OCI-LY1 (cell line): Measurements from ENCODE around the gene SLC31A2.

Experiments
- H2AFZ ChIP-seq: fragments of 200-600 bp; sonication (generic), shearing (Covaris generic); 2 replicates; pipeline ENCODE4 v1.6.0; 2014; ENCODE audit warnings: antibody characterized with exemption, mild to moderate bottlenecking, low read length
- H3F3A ChIP-seq: fragments of 200-600 bp; sonication (generic), shearing (Covaris generic); 2 replicates; pipeline ENCODE4 v1.6.0; 2014; ENCODE audit warnings: mild to moderate bottlenecking, antibody characterized with exemption, low read length, moderate library complexity; ENCODE audit not compliant: insufficient read depth
- H3K27ac ChIP-seq: fragments of 200-600 bp; sonication (generic); 2 replicates; pipeline ENCODE4 v1.5.1; 2014; ENCODE audit warnings: low read length, mixed run types, mild to moderate bottlenecking, low read depth; ENCODE audit not compliant: poor library complexity, severe bottlenecking
- H3K27me3 ChIP-seq: fragments of 200-600 bp; sonication (generic); 2 replicates; pipeline ENCODE4 v1.6.0; 2014; ENCODE audit warnings: antibody characterized with exemption, mild to moderate bottlenecking, low read length, moderate library complexity; ENCODE audit not compliant: insufficient read depth
- H3K36me3 ChIP-seq: fragments of 200-600 bp; sonication (generic); 2 replicates; pipeline ENCODE4 v1.6.1; 2014; ENCODE audit warnings: mild to moderate bottlenecking, antibody characterized with exemption, low read length, moderate library complexity, mixed read lengths; ENCODE audit not compliant: insufficient read depth
- H3K4me1 ChIP-seq: fragments of 200-600 bp; sonication (generic); 2 replicates; pipeline ENCODE4 v1.5.1; 2014; ENCODE audit warnings: mild to moderate bottlenecking, low read length, moderate library complexity; ENCODE audit not compliant: insufficient read depth, severe bottlenecking
- H3K4me2 ChIP-seq: fragments of 200-600 bp; sonication (generic), shearing (Covaris generic); 2 replicates; pipeline ENCODE4 v1.6.1; 2014; ENCODE audit warnings: low read length
- H3K4me3 ChIP-seq: fragments of 200-600 bp; sonication (generic); 2 replicates; pipeline ENCODE4 v1.5.1; 2014; ENCODE audit warnings: low read length, low read depth, mild to moderate bottlenecking, mixed read lengths; ENCODE audit not compliant: poor library complexity, severe bottlenecking
- H3K79me2 ChIP-seq: fragments of 200-600 bp; shearing (Covaris generic); 2 replicates; pipeline ENCODE4 v1.6.1; 2016; ENCODE audit warnings: mixed run types, low read length, mixed read lengths; ENCODE audit not compliant: insufficient read depth
- H3K9ac ChIP-seq: fragments of 200-600 bp; sonication (generic), shearing (Covaris generic); 2 replicates; pipeline ENCODE4 v1.6.1; 2014; ENCODE audit warnings: mild to moderate bottlenecking, low read length, mixed read lengths
- H3K9me2 ChIP-seq: fragments of 200-600 bp; sonication (generic), shearing (Covaris generic); 2 replicates; pipeline ENCODE4 v1.6.1; 2014; ENCODE audit warnings: low read depth, mild to moderate bottlenecking, low read length, mixed read lengths
- H3K9me3 ChIP-seq: fragments of 200-600 bp; shearing (Covaris generic); 2 replicates; pipeline ENCODE4 v1.6.1; 2014; ENCODE audit warnings: low read length, mixed read lengths
- H4K20me1 ChIP-seq: fragments of 200-600 bp; sonication (generic), shearing (Covaris generic); 2 replicates; pipeline ENCODE4 v1.6.0; 2016; ENCODE audit warnings: mild to moderate bottlenecking, low read length; ENCODE audit not compliant: insufficient read depth
- EZH2 ChIP-seq: fragments of 200-600 bp; sonication (generic), shearing (Covaris generic); IDR thresholded peaks from 2 replicates; pipeline ENCODE4 v1.8.0; 2017; ENCODE audit warnings: borderline replicate concordance, mixed run types, mild to moderate bottlenecking, antibody characterized with exemption, low read length, moderate library complexity, mixed read lengths
- TF ChIP-seq, protein P1 (sequence below): fragments of 200-600 bp; sonication (generic), shearing (Covaris generic); IDR thresholded peaks from 2 replicates; pipeline ENCODE4 v1.5.1; 2017; ENCODE audit warnings: mild to moderate bottlenecking, antibody characterized with exemption, low read length, moderate library complexity, mixed read lengths

SLC31A2 gene

DNA sequence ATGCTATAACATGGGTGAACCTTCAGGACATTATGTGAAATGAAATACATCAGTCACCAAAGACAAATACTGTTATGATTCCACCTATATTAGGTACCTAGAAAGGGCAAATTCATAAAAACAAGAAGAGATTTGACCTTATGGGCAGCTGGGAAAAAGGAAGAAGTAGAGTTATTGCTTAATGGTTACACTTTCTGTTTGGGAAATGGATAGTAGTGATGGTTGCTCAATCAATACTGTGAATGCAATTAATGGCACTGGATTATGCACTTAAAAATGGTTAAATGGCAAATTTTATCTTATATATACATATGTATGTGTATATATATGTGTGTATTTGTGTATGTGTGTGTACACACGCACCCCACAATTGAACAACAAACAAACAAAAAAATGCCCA is 55.1 kb downstream of the SLC31A2 start:
- no peaks in the 10 kb centered on the region for H3K9me3 ChIP-seq
- H2AFZ ChIP-seq = no peak overlapping the region
- H3K27me3 ChIP-seq = no peaks in the 10 kb centered on the region
- H4K20me1 ChIP-seq = no peaks in the 10 kb centered on the region
- H3K9ac ChIP-seq = no peak overlapping the region
- peaks cover 4% of the 10 kb centered on the region; the same call in 1 of the 2 replicates for H3K79me2 ChIP-seq
- H3K4me1 ChIP-seq = no peaks in the 10 kb centered on the region
- H3K9me2 ChIP-seq = no peaks in the 10 kb centered on the region
- TF ChIP-seq EZH2 = no peak
- TF ChIP-seq, protein P1, sequence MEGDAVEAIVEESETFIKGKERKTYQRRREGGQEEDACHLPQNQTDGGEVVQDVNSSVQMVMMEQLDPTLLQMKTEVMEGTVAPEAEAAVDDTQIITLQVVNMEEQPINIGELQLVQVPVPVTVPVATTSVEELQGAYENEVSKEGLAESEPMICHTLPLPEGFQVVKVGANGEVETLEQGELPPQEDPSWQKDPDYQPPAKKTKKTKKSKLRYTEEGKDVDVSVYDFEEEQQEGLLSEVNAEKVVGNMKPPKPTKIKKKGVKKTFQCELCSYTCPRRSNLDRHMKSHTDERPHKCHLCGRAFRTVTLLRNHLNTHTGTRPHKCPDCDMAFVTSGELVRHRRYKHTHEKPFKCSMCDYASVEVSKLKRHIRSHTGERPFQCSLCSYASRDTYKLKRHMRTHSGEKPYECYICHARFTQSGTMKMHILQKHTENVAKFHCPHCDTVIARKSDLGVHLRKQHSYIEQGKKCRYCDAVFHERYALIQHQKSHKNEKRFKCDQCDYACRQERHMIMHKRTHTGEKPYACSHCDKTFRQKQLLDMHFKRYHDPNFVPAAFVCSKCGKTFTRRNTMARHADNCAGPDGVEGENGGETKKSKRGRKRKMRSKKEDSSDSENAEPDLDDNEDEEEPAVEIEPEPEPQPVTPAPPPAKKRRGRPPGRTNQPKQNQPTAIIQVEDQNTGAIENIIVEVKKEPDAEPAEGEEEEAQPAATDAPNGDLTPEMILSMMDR = no peak
- no peak overlapping the region for H3K4me2 ChIP-seq
- no peaks in the 10 kb centered on the region for H3F3A ChIP-seq
- no peak overlapping the region for H3K4me3 ChIP-seq
- peaks cover 88% of the 10 kb centered on the region for H3K36me3 ChIP-seq
- H3K27ac ChIP-seq = no peak overlapping the region

DNA sequence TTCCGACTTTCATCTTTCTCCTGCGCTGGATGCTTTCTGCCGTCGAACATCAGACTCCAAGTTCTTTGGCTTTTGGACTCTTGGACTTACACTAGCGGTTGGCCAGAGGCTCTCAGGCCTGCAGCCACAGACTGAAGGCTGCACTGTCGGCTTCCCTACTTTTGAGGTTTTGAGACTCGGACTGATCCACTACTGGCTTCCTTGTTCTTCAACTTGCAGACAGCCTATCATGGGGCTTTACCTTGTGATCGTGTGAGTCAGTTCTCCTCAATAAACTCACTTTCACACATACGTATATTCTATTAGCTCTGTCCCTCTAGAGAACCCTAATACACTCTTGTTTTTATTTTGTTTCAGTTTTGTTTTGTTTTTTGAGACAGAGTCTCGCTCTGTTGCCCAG is 60.0 kb downstream of the SLC31A2 start:
- no peak overlapping the region for H2AFZ ChIP-seq
- no peaks in the 10 kb centered on the region for H4K20me1 ChIP-seq
- no peaks in the 10 kb centered on the region for H3F3A ChIP-seq
- TF ChIP-seq EZH2 = no peak
- TF ChIP-seq, protein P1 = no peak
- H3K9me2 ChIP-seq = no peaks in the 10 kb centered on the region
- no peak overlapping the region for H3K4me2 ChIP-seq
- H3K27ac ChIP-seq = no peak overlapping the region
- no peaks in the 10 kb centered on the region for H3K27me3 ChIP-seq
- H3K79me2 ChIP-seq = peaks cover 23% of the 10 kb centered on the region
- H3K4me1 ChIP-seq = no peaks in the 10 kb centered on the region
- H3K9ac ChIP-seq = no peak overlapping the region
- no peaks in the 10 kb centered on the region for H3K9me3 ChIP-seq
- H3K36me3 ChIP-seq = peaks cover 68% of the 10 kb centered on the region
- no peak overlapping the region for H3K4me3 ChIP-seq
